EH (cell line): Measurements from ENCODE around the gene CCDC27.

ENCODE experiments used
- DNase-seq: peaks from one replicate; pipeline ENCODE4 v3.0.0-alpha.2; 2015; ENCODE audit warnings: low read depth

CCDC27 gene

GRCh38 chr1:3752400-3752945 is at the start of gene CCDC27:
Gene CCDC27, plus strand, starts transcription at chr1:3752450. Its CDS starts 32 bp downstream, at chr1:3752482.
- no peak for DNase-seq

- no peak for DNase-seq
Measured at GRCh38 chr1:3702528-3702927, 49.7 kb upstream of the CCDC27 start.

- DNase-seq = peak; percentile 56
Measured at GRCh38 chr1:3702990-3703728, 49.1 kb upstream of the CCDC27 start.

- DNase-seq = no peak
Measured at GRCh38 chr1:3703786-3704371, 48.4 kb upstream of the CCDC27 start.

- DNase-seq = no peak
Measured at GRCh38 chr1:3705341-3705950, 46.8 kb upstream of the CCDC27 start.

- DNase-seq = no peak
Measured at GRCh38 chr1:3706651-3707297, 45.5 kb upstream of the CCDC27 start.

- peak; percentile 11 for DNase-seq
Measured at GRCh38 chr1:3707298-3707938, 44.8 kb upstream of the CCDC27 start.

GRCh38 chr1:3707939-3708328 is 44.3 kb upstream of the CCDC27 start:
- DNase-seq = no peak

GRCh38 chr1:3708791-3709190 is 43.5 kb upstream of the CCDC27 start:
- DNase-seq = no peak

GRCh38 chr1:3710251-3710650 is 42.0 kb upstream of the CCDC27 start:
- no peak for DNase-seq

GRCh38 chr1:3711381-3711779 is 40.9 kb upstream of the CCDC27 start:
- DNase-seq = no peak

- DNase-seq = no peak
Measured at GRCh38 chr1:3711780-3712451, 40.3 kb upstream of the CCDC27 start.

- DNase-seq = no peak
Measured at GRCh38 chr1:3712573-3713535, 39.4 kb upstream of the CCDC27 start.

GRCh38 chr1:3713840-3714239 is 38.4 kb upstream of the CCDC27 start:
- no peak for DNase-seq

GRCh38 chr1:3714284-3714741 is 37.9 kb upstream of the CCDC27 start:
- no peak for DNase-seq

GRCh38 chr1:3714814-3715213 is 37.4 kb upstream of the CCDC27 start:
- DNase-seq = no peak

GRCh38 chr1:3716351-3716750 is 35.9 kb upstream of the CCDC27 start:
- no peak for DNase-seq

GRCh38 chr1:3717041-3717714 is 35.1 kb upstream of the CCDC27 start:
- no peak for DNase-seq

GRCh38 chr1:3717715-3718601 is 34.3 kb upstream of the CCDC27 start:
- DNase-seq = peak; percentile 16
